H1 (cell line): ENCODE measurements around the gene DENND1A. TPM values are rescaled to one million over a fixed set of nuclear protein-coding genes. Genes with fewer than 3 reads are reported as not detected.

Experiments
- CTCF ChIA-PET: fragments of 300-600 bp; sonication (Branson Sonifier 250); formaldehyde crosslinking; loops from one replicate; lab custom pipeline; 2021; ENCODE audit not compliant: partially characterized antibody; lab: Charles Lee
- POLR2A ChIA-PET: fragments of 300-600 bp; sonication (Branson Sonifier 250); formaldehyde crosslinking; loops from one replicate; lab custom pipeline; 2021; ENCODE audit warnings: inconsistent platforms; ENCODE audit not compliant: partially characterized antibody; lab: Charles Lee
- DNase-seq, 2 experiments: peaks; one replicate each; pipeline versions ENCODE4 v3.0.0 to v3.0.0-alpha.2; 2010 to 2022; ENCODE audit warnings: low spot score in 2 of 2, low read depth in 1 of 2, mixed read lengths in 1 of 2
- FAIRE-seq: peaks from 2 replicates; lab custom pipeline; 2011; peaks lifted over from hg19 to GRCh38; lab: Jason Lieb, UNC
- H2AFZ ChIP-seq: 2 replicates; pipeline ENCODE4 v1.8.1; 2012; ENCODE audit warnings: low read length, inconsistent platforms
- H2AK5ac ChIP-seq: 2 replicates; pipeline ENCODE4 v1.6.1; 2013; ENCODE audit warnings: low read depth, low read length
- H2BK120ac ChIP-seq: replicated peaks from 2 replicates; pipeline ENCODE3; 2013; ENCODE audit warnings: low read depth, low read length, inconsistent platforms
- H2BK12ac ChIP-seq: 2 replicates; pipeline ENCODE4 v1.6.1; 2013; ENCODE audit warnings: low read depth, low read length
- H2BK15ac ChIP-seq: 2 replicates; pipeline ENCODE4 v1.6.1; 2013; ENCODE audit warnings: low read length
- H2BK20ac ChIP-seq: 2 replicates; pipeline ENCODE4 v1.6.1; 2013; ENCODE audit warnings: low read length
- H2BK5ac ChIP-seq: 2 replicates; pipeline ENCODE4 v1.6.1; 2013; ENCODE audit warnings: low read depth, low read length
- H3K14ac ChIP-seq: 2 replicates; pipeline ENCODE4 v1.6.1; 2013; ENCODE audit warnings: inconsistent platforms; ENCODE audit not compliant: insufficient read length
- H3K18ac ChIP-seq: 2 replicates; pipeline ENCODE4 v1.6.1; 2013; ENCODE audit warnings: low read length; ENCODE audit errors: extremely low read depth
- H3K23ac ChIP-seq: 2 replicates; pipeline ENCODE4 v1.6.1; 2013; ENCODE audit warnings: inconsistent platforms; ENCODE audit not compliant: insufficient read length
- H3K23me2 ChIP-seq: 2 replicates; pipeline ENCODE4 v1.6.1; 2013; ENCODE audit warnings: low read depth, low read length
- H3K27ac ChIP-seq: 2 replicates; pipeline ENCODE4 v1.6.1; 2011; ENCODE audit warnings: low read depth, low read length, inconsistent platforms
- H3K27me3 ChIP-seq, 4 experiments: replicated peaks in 1 of 4; 1 replicate in 1 of 4; 2 replicates in 3 of 4; pipeline versions ENCODE4 v1.6.1 to v1.8.1; 2011 to 2013; ENCODE audit warnings: low read length in 3 of 4, mild to moderate bottlenecking in 3 of 4, inconsistent platforms in 2 of 4, mixed read lengths in 2 of 4, moderate library complexity in 1 of 4; ENCODE audit not compliant: control insufficient read depth in 3 of 4, insufficient read depth in 3 of 4; ENCODE audit errors: extremely low read depth in 1 of 4
- H3K36me3 ChIP-seq, 4 experiments: 2 replicates each; pipeline versions ENCODE4 v1.6.1 to v1.8.1; 2011 to 2013; ENCODE audit warnings: mild to moderate bottlenecking in 4 of 4, low read length in 3 of 4, moderate library complexity in 2 of 4, control low read depth in 1 of 4, inconsistent platforms in 1 of 4; ENCODE audit not compliant: insufficient read depth in 4 of 4, control insufficient read depth in 2 of 4
- H3K4ac ChIP-seq: replicated peaks from 2 replicates; pipeline ENCODE3; 2013; ENCODE audit warnings: low read length, low read depth, mixed read lengths, inconsistent platforms; ENCODE audit not compliant: insufficient read length
- H3K4me1 ChIP-seq, 4 experiments: replicated peaks in 1 of 4; 1 replicate in 1 of 4; 2 replicates in 3 of 4; pipeline versions ENCODE4 v1.6.1 to v1.8.1; 2011 to 2013; ENCODE audit warnings: low read length in 3 of 4, inconsistent platforms in 2 of 4, mixed read lengths in 1 of 4; ENCODE audit not compliant: insufficient read depth in 4 of 4, control insufficient read depth in 3 of 4
- H3K4me2 ChIP-seq, 2 experiments: 2 replicates each; pipeline versions ENCODE4 v1.6.1 to v1.8.1; 2011 to 2013; ENCODE audit warnings: low read depth in 2 of 2, low read length in 2 of 2, control low read depth in 1 of 2, inconsistent platforms in 1 of 2, mild to moderate bottlenecking in 1 of 2; ENCODE audit not compliant: insufficient read depth in 1 of 2
- H3K4me3 ChIP-seq, 4 experiments: fragments of 200-600, 300-600 bp in 1 of 4; sonication (generic), shearing (Covaris generic), sonication (Bioruptor Twin) in 1 of 4; 2 replicates each; pipeline versions ENCODE4 v1.5.1 to v1.8.1; 2011 to 2016; ENCODE audit warnings: low read length in 4 of 4, low read depth in 3 of 4, control low read depth in 2 of 4, inconsistent platforms in 2 of 4, mild to moderate bottlenecking in 2 of 4, mixed read lengths in 1 of 4, moderate library complexity in 1 of 4; ENCODE audit not compliant: insufficient read depth in 2 of 4; ENCODE audit errors: extremely low read depth in 1 of 4
- H3K56ac ChIP-seq: replicated peaks from 2 replicates; pipeline ENCODE3; 2013; ENCODE audit warnings: low read depth, mild to moderate bottlenecking, mixed read lengths, low read length, inconsistent platforms; ENCODE audit not compliant: insufficient read length
- H3K79me1 ChIP-seq: 2 replicates; pipeline ENCODE4 v1.6.1; 2013; ENCODE audit warnings: low read depth, low read length, control low read depth
- H3K79me2 ChIP-seq, 2 experiments: 2 replicates each; pipeline versions ENCODE4 v1.6.1 to v1.8.1; 2012 to 2013; ENCODE audit warnings: low read length in 2 of 2, mild to moderate bottlenecking in 2 of 2, inconsistent platforms in 1 of 2; ENCODE audit not compliant: insufficient read depth in 2 of 2, control insufficient read depth in 1 of 2
- H3K9ac ChIP-seq, 4 experiments: replicated peaks in 1 of 4; 1 replicate in 1 of 4; 2 replicates in 3 of 4; pipeline versions ENCODE4 v1.6.1 to v1.8.1; 2011 to 2013; ENCODE audit warnings: low read depth in 3 of 4, low read length in 3 of 4, control low read depth in 2 of 4, mild to moderate bottlenecking in 2 of 4, moderate library complexity in 2 of 4, inconsistent platforms in 1 of 4; ENCODE audit errors: extremely low read depth in 1 of 4
- H3K9me3 ChIP-seq, 2 experiments: 2 replicates each; pipeline versions ENCODE4 v1.6.1 to v1.8.1; 2012 to 2013; ENCODE audit warnings: mild to moderate bottlenecking in 2 of 2, moderate library complexity in 2 of 2, control low read depth in 1 of 2, inconsistent platforms in 1 of 2, low read depth in 1 of 2, low read length in 1 of 2, mixed read lengths in 1 of 2; ENCODE audit not compliant: insufficient read depth in 2 of 2
- H4K20me1 ChIP-seq, 2 experiments: replicated peaks in 1 of 2; 2 replicates each; pipeline versions ENCODE3 to v1.8.1; 2011 to 2013; ENCODE audit warnings: inconsistent platforms in 2 of 2, low read length in 2 of 2, mild to moderate bottlenecking in 1 of 2; ENCODE audit not compliant: insufficient read depth in 2 of 2, control insufficient read depth in 1 of 2
- H4K5ac ChIP-seq: 2 replicates; pipeline ENCODE4 v1.6.1; 2013; ENCODE audit warnings: low read length, low read depth, mixed read lengths, inconsistent platforms; ENCODE audit not compliant: insufficient read length
- H4K8ac ChIP-seq: 2 replicates; pipeline ENCODE4 v1.8.0; 2013; ENCODE audit warnings: mild to moderate bottlenecking, moderate library complexity, low read length, inconsistent platforms; ENCODE audit not compliant: insufficient read depth; ENCODE audit errors: extremely low read depth
- H4K91ac ChIP-seq: replicated peaks from 2 replicates; pipeline ENCODE3; 2013; ENCODE audit warnings: low read length, mixed read lengths, inconsistent platforms; ENCODE audit not compliant: insufficient read length
- POLR2AphosphoS5 ChIP-seq: IDR thresholded peaks from 2 replicates; pipeline ENCODE4 v1.6.1; 2011; ENCODE audit warnings: low read depth, low read length
- WGBS, 2 experiments: shearing (Covaris generic) in 1 of 2; methylation state at CpG; one replicate each; pipeline versions ENCODE4 v1.1.6 to v1.1.7; 2013 to 2015; ENCODE audit warnings: low lambda C conversion rate in 2 of 2, mixed read lengths in 2 of 2, inconsistent platforms in 1 of 2, low coverage in 1 of 2, missing lambda C conversion rate in 1 of 2; ENCODE audit not compliant: insufficient replicate concordance in 2 of 2, insufficient coverage in 1 of 2, insufficient read length in 1 of 2; ENCODE audit errors: extremely low coverage in 1 of 2, missing lambda C conversion rate in 1 of 2; 5-methylcytosine and 5-hydroxymethylcytosine counted together
- polyA plus RNA-seq, 7 experiments: library from polyadenylated mRNA; depleted of rRNA in 3 of 7; stranded (reverse) in 5 of 7; unstranded in 2 of 7; fragments of >200 nt in 5 of 7; fragments of 200-250 nt in 2 of 7; gene quantifications; 1 replicate in 5 of 7; 2 replicates in 1 of 7; 4 replicates in 1 of 7; pipeline versions ENCODE4 v1.2.1 to v1.2.3, GENCODE V29; 2011 to 2013; ENCODE audit warnings: missing spikeins in 2 of 7, mixed read lengths in 2 of 7
- total RNA-seq: library from RNA; stranded (reverse); fragmentation: NEBNext Ultra II Directional; extraction: Animal tissue kit (Norgen Biotek cat#: 25700); gene quantifications from 2 replicates; pipeline ENCODE4 v1.2.1, GENCODE V29; 2021

The DENND1A gene
- total and polyA plus RNA-seq, 2 of the 8 experiments (the other 6 are each of a cell fraction or from before 2014, with no cell fraction given) = 24.1 to 26.4 TPM

DNA sequence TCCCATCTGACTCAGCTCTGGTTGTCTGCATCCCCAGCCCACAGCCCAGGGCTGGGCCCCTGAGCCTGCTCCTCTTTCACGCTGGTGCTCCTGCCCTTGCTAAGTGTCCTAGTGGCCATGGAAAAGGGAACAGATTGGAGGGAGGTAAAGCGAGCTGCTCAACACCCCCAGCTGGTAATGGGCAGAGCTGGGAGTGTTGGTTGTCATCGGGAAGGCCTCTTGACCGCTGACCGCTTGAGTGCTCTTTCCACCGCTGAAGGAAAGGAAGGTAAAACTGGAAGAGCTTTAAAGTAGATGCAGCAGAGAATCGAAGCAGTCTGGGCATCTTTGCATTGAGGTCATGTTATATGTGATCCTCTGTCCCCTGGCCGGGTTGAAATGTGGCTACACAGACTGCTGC, 513.8 kb downstream of the DENND1A start:
- H4K20me1 ChIP-seq = no peaks in the 10 kb centered on the region
- H2BK20ac ChIP-seq = no peak overlapping the region
- no peak overlapping the region for H3K4ac ChIP-seq
- no peaks in the 10 kb centered on the region for H3K79me1 ChIP-seq
- no peak overlapping the region for H3K23ac ChIP-seq
- 0 out of 2 replicates have a peak overlapping the region, but pooled peaks have one; percentile 46 for H2BK15ac ChIP-seq
- no peak overlapping the region for H4K91ac ChIP-seq
- ChIA-PET POLR2A (interaction anchor here (1.0 kb wide), 1 partner anchor 19 kb away, joined by 3 read pairs; no protein-coding TSS in a partner anchor), CTCF (interaction anchor here (0.9 to 2.8 kb wide), 9 partner anchors 8 to 127 kb away, joined by 3 to 13 read pairs (median 3); no protein-coding TSS in a partner anchor)
- 0 out of 2 replicates have a peak overlapping the region, but pooled peaks have one; percentile 30 for H2BK5ac ChIP-seq
- H3K4me2 ChIP-seq = no peak overlapping the region
- H3K4me1 ChIP-seq = peaks cover 0 to 7% (median 2%) of the 10 kb centered on the region in 4 experiments; a peak in 4 of 7 replicates
- no peak overlapping the region for H3K27ac ChIP-seq
- FAIRE-seq (no peak), DNase-seq (no peak)
- H3K18ac ChIP-seq = no peak overlapping the region
- H4K8ac ChIP-seq = no peak overlapping the region
- no peak overlapping the region; the same call in 1 of the 2 replicates for H2BK12ac ChIP-seq
- no peak overlapping the region for H3K4me3 ChIP-seq
- H3K23me2 ChIP-seq = no peaks in the 10 kb centered on the region
- no peak overlapping the region for H2AFZ ChIP-seq
- no peak overlapping the region for H3K14ac ChIP-seq
- peak overlapping the region; percentile 78; the same call in 1 of the 2 replicates for H2AK5ac ChIP-seq
- H3K9me3 ChIP-seq = no peaks in the 10 kb centered on the region
- no peak overlapping the region for H2BK120ac ChIP-seq
- H3K9ac ChIP-seq = no peak overlapping the region
- 88% methylated on average over 8 of the region's 8 CpGs; no CpG with 5 or more reads in 1 of the 2 experiments for WGBS, 2 experiments
- H3K27me3 ChIP-seq = no peaks in the 10 kb centered on the region
- no peaks in the 10 kb centered on the region for H3K79me2 ChIP-seq
- no peak overlapping the region for H3K56ac ChIP-seq
- H4K5ac ChIP-seq = no peak overlapping the region
- no peaks in the 10 kb centered on the region for H3K36me3 ChIP-seq
- no peak for TF ChIP-seq POLR2AphosphoS5
